A549 (cell line): ENCODE measurements around the gene NRARP.

Experiments
- CTCF ChIP-seq: fragments of >200 bp; sonication (Bioruptor Twin); formaldehyde crosslinking; IDR thresholded peaks from 3 replicates; pipeline ENCODE4 v1.5.1; 2016
- EP300 ChIP-seq, 2 experiments: fragments of >200 bp; sonication (Bioruptor Twin); formaldehyde crosslinking; IDR thresholded peaks; 2 replicates in 1 of 2; 3 replicates in 1 of 2; pipeline ENCODE4 v1.6.1; 2016 to 2017
- MYC ChIP-seq: IDR thresholded peaks from 2 replicates; pipeline ENCODE4 v1.6.1; 2012; ENCODE audit warnings: mild to moderate bottlenecking, inconsistent platforms, low read length, improper control_type of control experiment, borderline replicate concordance

- TF ChIP-seq CTCF (peak; percentile 91), MYC (no peak), EP300 (IDR thresholded peaks at IDR 0.05) (no peak)
Observed at GRCh38 chr9:137295238-137295811, 6.7 kb downstream of the NRARP start.
